ENCODE results near the gene TMEM190. TPM values are rescaled to one million over a fixed set of nuclear protein-coding genes. Genes with fewer than 3 reads are reported as not detected.

TMEM190 gene
- total RNA-seq, 1 experiment from 2014 or later, result 0.74 TPM

- ChIA-PET POLR2A (interaction anchor here (2.3 kb wide), 1 partner anchor 9 kb away, joined by 24 read pairs; the partner anchor contains the start of gene KMT5C), CTCF (interaction anchor here (0.7 to 1.7 kb wide), 2 partner anchors 47 to 144 kb away, joined by 7 read pairs; no protein-coding TSS in a partner anchor)
- Histone ChIP-seq H3K4me1 (ENCODE audit: control insufficient read depth, insufficient read depth, low read length) (peaks cover 16% of the 10 kb centered on the region), H3K36me3 (ENCODE audit: control insufficient read depth, insufficient read depth, low read length) (no peaks in the 10 kb centered on the region), H3K27ac (ENCODE audit: low read length) (no peak overlapping the region), H3K4me3 (ENCODE audit: low read depth in 2 of 2, low read length in 2 of 2) (no peak overlapping the region), H3K27me3 (ENCODE audit: control insufficient read depth, insufficient read depth, low read length) (no peaks in the 10 kb centered on the region), H3K9me3 (ENCODE audit: control insufficient read depth, insufficient read depth, low read depth, low read length) (no peaks in the 10 kb centered on the region)
- TF ChIP-seq SIN3A (IDR thresholded peaks at IDR 0.05; ENCODE audit: borderline replicate concordance, insufficient read depth, low read depth, low read length) (no peak), TCF7L2 (IDR thresholded peaks at IDR 0.05; ENCODE audit: low read depth, low read length) (no peak), POLR2AphosphoS5 (IDR thresholded peaks at IDR 0.05; ENCODE audit: low read depth, low read length) (no peak)
- TF ChIP-seq, protein P1, sequence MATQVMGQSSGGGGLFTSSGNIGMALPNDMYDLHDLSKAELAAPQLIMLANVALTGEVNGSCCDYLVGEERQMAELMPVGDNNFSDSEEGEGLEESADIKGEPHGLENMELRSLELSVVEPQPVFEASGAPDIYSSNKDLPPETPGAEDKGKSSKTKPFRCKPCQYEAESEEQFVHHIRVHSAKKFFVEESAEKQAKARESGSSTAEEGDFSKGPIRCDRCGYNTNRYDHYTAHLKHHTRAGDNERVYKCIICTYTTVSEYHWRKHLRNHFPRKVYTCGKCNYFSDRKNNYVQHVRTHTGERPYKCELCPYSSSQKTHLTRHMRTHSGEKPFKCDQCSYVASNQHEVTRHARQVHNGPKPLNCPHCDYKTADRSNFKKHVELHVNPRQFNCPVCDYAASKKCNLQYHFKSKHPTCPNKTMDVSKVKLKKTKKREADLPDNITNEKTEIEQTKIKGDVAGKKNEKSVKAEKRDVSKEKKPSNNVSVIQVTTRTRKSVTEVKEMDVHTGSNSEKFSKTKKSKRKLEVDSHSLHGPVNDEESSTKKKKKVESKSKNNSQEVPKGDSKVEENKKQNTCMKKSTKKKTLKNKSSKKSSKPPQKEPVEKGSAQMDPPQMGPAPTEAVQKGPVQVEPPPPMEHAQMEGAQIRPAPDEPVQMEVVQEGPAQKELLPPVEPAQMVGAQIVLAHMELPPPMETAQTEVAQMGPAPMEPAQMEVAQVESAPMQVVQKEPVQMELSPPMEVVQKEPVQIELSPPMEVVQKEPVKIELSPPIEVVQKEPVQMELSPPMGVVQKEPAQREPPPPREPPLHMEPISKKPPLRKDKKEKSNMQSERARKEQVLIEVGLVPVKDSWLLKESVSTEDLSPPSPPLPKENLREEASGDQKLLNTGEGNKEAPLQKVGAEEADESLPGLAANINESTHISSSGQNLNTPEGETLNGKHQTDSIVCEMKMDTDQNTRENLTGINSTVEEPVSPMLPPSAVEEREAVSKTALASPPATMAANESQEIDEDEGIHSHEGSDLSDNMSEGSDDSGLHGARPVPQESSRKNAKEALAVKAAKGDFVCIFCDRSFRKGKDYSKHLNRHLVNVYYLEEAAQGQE (IDR thresholded peaks at IDR 0.05; ENCODE audit: insufficient read depth in 1 of 2, low read depth in 2 of 2, low read length in 1 of 2), result no peak
- TF ChIP-seq, protein P2, sequence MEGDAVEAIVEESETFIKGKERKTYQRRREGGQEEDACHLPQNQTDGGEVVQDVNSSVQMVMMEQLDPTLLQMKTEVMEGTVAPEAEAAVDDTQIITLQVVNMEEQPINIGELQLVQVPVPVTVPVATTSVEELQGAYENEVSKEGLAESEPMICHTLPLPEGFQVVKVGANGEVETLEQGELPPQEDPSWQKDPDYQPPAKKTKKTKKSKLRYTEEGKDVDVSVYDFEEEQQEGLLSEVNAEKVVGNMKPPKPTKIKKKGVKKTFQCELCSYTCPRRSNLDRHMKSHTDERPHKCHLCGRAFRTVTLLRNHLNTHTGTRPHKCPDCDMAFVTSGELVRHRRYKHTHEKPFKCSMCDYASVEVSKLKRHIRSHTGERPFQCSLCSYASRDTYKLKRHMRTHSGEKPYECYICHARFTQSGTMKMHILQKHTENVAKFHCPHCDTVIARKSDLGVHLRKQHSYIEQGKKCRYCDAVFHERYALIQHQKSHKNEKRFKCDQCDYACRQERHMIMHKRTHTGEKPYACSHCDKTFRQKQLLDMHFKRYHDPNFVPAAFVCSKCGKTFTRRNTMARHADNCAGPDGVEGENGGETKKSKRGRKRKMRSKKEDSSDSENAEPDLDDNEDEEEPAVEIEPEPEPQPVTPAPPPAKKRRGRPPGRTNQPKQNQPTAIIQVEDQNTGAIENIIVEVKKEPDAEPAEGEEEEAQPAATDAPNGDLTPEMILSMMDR (IDR thresholded peaks at IDR 0.05), result no peak
- DNase-seq (ENCODE audit: low read depth, low spot score) (no peak), ATAC-seq (no peak)
- intact Hi-C loops (cut with micrococcal nuclease; ENCODE audit: unreplicated experiment) (no loop called here), in situ Hi-C loops (cut with HindIII; ENCODE audit: low pct_unique_long_range_greater_than_20kb, low sequenced_read_pairs) (no loop called here)
- BruUV-seq (replicated peaks), result no TSS peak
Observed at GRCh38 chr19:55348317-55349034, 28.1 kb upstream of the TMEM190 start.

DNA sequence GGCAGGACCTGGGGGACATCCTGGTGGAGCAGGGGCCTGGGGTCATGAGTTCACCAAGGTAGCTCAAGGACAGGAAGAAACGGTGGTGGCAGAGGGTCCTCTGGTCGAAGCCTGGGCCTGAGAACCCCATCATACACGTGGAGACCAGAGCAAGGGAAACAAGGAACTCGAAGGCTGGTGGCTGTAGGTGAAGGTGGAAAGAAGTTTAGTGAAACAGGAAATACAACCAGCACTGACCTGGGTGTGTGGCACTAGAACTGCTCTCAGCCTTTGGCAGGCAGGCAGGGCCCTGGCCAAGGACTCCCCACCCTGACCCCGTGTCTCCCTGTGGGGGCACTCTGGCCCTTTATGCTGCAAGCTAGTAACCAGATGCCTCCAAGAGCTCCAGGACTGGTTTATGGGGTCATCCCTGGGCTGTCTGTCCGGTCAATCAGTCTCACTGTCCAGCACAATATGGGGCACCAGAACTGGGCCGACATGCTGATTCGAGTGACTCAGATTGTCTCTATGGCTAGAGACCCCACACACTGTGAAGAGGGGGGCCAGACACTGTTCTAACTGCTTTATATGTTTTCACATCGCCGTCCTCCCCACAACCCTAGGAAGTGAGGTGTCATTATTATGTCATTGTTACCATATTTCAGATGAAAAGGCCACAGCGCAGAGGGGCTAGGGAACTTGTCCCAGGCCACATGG, 25.9 kb upstream of the TMEM190 start:
- POLR2A ChIA-PET, result interaction anchor here (0.7 kb wide), 1 partner anchor 11 kb away, joined by 3 read pairs; the partner anchor contains the start of gene KMT5C
- no peaks in the 10 kb centered on the region for H3K9me3 ChIP-seq (ENCODE audit: control insufficient read depth, insufficient read depth, low read depth, low read length)
- BruUV-seq (replicated peaks), result no TSS peak

More for the DNA sequence above, 25.9 kb upstream of the TMEM190 start:
- Histone ChIP-seq H3K4me3 (ENCODE audit: low read depth in 2 of 2, low read length in 2 of 2) (no peak overlapping the region), H3K27me3 (ENCODE audit: control insufficient read depth, insufficient read depth, low read length) (no peaks in the 10 kb centered on the region), H3K36me3 (ENCODE audit: control insufficient read depth, insufficient read depth, low read length) (no peaks in the 10 kb centered on the region), H3K4me1 (ENCODE audit: control insufficient read depth, insufficient read depth, low read length) (peaks cover 23% of the 10 kb centered on the region), H3K27ac (ENCODE audit: low read length) (no peak overlapping the region)
- ATAC-seq (no peak), DNase-seq (ENCODE audit: low read depth, low spot score) (no peak)
- TF ChIP-seq, protein P2 (IDR thresholded peaks at IDR 0.05), result no peak
- TF ChIP-seq, protein P1 (IDR thresholded peaks at IDR 0.05; ENCODE audit: insufficient read depth in 1 of 2, low read depth in 2 of 2, low read length in 1 of 2), result no peak
- no peak for TF ChIP-seq SIN3A (IDR thresholded peaks at IDR 0.05; ENCODE audit: borderline replicate concordance, insufficient read depth, low read depth, low read length)
- TF ChIP-seq POLR2AphosphoS5 (IDR thresholded peaks at IDR 0.05; ENCODE audit: low read depth, low read length), result no peak; the same call in 1 of the 2 replicates
- TF ChIP-seq TCF7L2 (IDR thresholded peaks at IDR 0.05; ENCODE audit: low read depth, low read length), result no peak
- CTCF ChIA-PET, result no interaction called here
- intact Hi-C loops (cut with micrococcal nuclease; ENCODE audit: unreplicated experiment), result no loop called here
- in situ Hi-C loops (cut with HindIII; ENCODE audit: low pct_unique_long_range_greater_than_20kb, low sequenced_read_pairs), result no loop called here
